ENCODE data around the gene SLC6A14.

- TF ChIP-seq EP300 (IDR thresholded peaks at IDR 0.05) = no peak
- TF ChIP-seq, protein P1, sequence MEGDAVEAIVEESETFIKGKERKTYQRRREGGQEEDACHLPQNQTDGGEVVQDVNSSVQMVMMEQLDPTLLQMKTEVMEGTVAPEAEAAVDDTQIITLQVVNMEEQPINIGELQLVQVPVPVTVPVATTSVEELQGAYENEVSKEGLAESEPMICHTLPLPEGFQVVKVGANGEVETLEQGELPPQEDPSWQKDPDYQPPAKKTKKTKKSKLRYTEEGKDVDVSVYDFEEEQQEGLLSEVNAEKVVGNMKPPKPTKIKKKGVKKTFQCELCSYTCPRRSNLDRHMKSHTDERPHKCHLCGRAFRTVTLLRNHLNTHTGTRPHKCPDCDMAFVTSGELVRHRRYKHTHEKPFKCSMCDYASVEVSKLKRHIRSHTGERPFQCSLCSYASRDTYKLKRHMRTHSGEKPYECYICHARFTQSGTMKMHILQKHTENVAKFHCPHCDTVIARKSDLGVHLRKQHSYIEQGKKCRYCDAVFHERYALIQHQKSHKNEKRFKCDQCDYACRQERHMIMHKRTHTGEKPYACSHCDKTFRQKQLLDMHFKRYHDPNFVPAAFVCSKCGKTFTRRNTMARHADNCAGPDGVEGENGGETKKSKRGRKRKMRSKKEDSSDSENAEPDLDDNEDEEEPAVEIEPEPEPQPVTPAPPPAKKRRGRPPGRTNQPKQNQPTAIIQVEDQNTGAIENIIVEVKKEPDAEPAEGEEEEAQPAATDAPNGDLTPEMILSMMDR (IDR thresholded peaks at IDR 0.05) = no peak
Observed at GRCh38 chrX:116427978-116428377, 8.4 kb upstream of the SLC6A14 start.
